IMR-90 (cell line): ENCODE measurements around the gene IL3RA. TPM values are rescaled to one million over a fixed set of nuclear protein-coding genes. Genes with fewer than 3 reads are reported as not detected.
"Not testable (repeated sequence)": the region's sequence is repeated elsewhere in the genome, so short reads cannot be mapped to it uniquely, and the experiment has no call there.

Source experiments
- ATAC-seq: fragments of 200-7000 bp; cut with Tn5 transposase; 2 replicates; pipeline ENCODE4 v1.9.1; 2020; ENCODE audit warnings: low read depth, mild to moderate bottlenecking, moderate library complexity
- BruUV-seq: library from RNA; stranded (reverse); fragments of 400-500 nt; replicated peaks from 2 replicates; lab custom pipeline; 2021; lab: Mats Ljungman, UMichigan
- CTCF ChIA-PET: fragments of 300-600 bp; formaldehyde crosslinking; extraction: SDS; loops from one replicate; lab custom pipeline; 2021; ENCODE audit warnings: antibody characterized with exemption; lab: Yijun Ruan, JAX
- POLR2A ChIA-PET: fragments of 300-600 bp; sonication (Branson Sonifier 250); formaldehyde crosslinking; loops from one replicate; lab custom pipeline; 2022; ENCODE audit warnings: antibody characterized with exemption; ENCODE audit not compliant: unreplicated experiment; lab: Charles Lee
- DNase-seq: peaks from one replicate; pipeline ENCODE4 v3.0.0; 2013
- H2AFZ ChIP-seq: replicated peaks from 2 replicates; pipeline ENCODE3; 2013; ENCODE audit warnings: low read length, mild to moderate bottlenecking; ENCODE audit not compliant: poor library complexity
- H2AK5ac ChIP-seq: 2 replicates; pipeline ENCODE4 v1.6.1; 2013; ENCODE audit warnings: low read depth, low read length, inconsistent platforms
- H2AK9ac ChIP-seq: replicated peaks from 2 replicates; pipeline ENCODE3; 2013; ENCODE audit warnings: mild to moderate bottlenecking, low read depth, low read length, moderate library complexity; ENCODE audit not compliant: poor library complexity
- H2BK120ac ChIP-seq: 2 replicates; pipeline ENCODE4 v1.6.1; 2013; ENCODE audit warnings: low read depth, low read length, inconsistent platforms
- H2BK15ac ChIP-seq: 3 replicates; pipeline ENCODE4 v1.6.1; 2013; ENCODE audit warnings: low read depth, low read length, inconsistent platforms
- H2BK20ac ChIP-seq: 2 replicates; pipeline ENCODE4 v1.6.1; 2013; ENCODE audit warnings: low read depth, mild to moderate bottlenecking, inconsistent platforms, low read length, moderate library complexity
- H2BK5ac ChIP-seq: 2 replicates; pipeline ENCODE4 v1.6.1; 2013; ENCODE audit warnings: mild to moderate bottlenecking, low read depth, low read length, inconsistent platforms; ENCODE audit not compliant: poor library complexity, severe bottlenecking
- H3K14ac ChIP-seq: replicated peaks from 2 replicates; pipeline ENCODE4 v1.6.1; 2013; ENCODE audit warnings: low read depth, low read length, inconsistent platforms
- H3K18ac ChIP-seq: 2 replicates; pipeline ENCODE4 v1.6.1; 2013; ENCODE audit warnings: low read depth, low read length, control low read depth
- H3K23ac ChIP-seq: 2 replicates; pipeline ENCODE4 v1.6.1; 2013; ENCODE audit warnings: low read depth, low read length, inconsistent platforms
- H3K27ac ChIP-seq: 2 replicates; pipeline ENCODE4 v1.5.1; 2013; ENCODE audit warnings: mild to moderate bottlenecking, control low read depth, low read length; ENCODE audit not compliant: insufficient read depth
- H3K27me3 ChIP-seq: 2 replicates; pipeline ENCODE4 v1.6.1; 2013; ENCODE audit warnings: low read length; ENCODE audit not compliant: control insufficient read depth, insufficient read depth
- H3K36me3 ChIP-seq: 2 replicates; pipeline ENCODE4 v1.6.1; 2013; ENCODE audit warnings: low read length, mixed read lengths; ENCODE audit not compliant: control insufficient read depth, insufficient read depth
- H3K4ac ChIP-seq: 2 replicates; pipeline ENCODE4 v1.6.1; 2013; ENCODE audit warnings: low read depth, low read length, inconsistent platforms
- H3K4me1 ChIP-seq: 2 replicates; pipeline ENCODE4 v1.6.1; 2013; ENCODE audit warnings: low read length, mixed read lengths; ENCODE audit not compliant: control insufficient read depth, insufficient read depth
- H3K4me2 ChIP-seq: 2 replicates; pipeline ENCODE4 v1.6.1; 2013; ENCODE audit warnings: low read depth, mild to moderate bottlenecking, control low read depth, low read length, moderate library complexity
- H3K4me3 ChIP-seq: 2 replicates; pipeline ENCODE4 v1.5.1; 2013; ENCODE audit warnings: low read depth, mild to moderate bottlenecking, control low read depth, low read length, moderate library complexity; ENCODE audit not compliant: insufficient read depth
- H3K56ac ChIP-seq: 2 replicates; pipeline ENCODE4 v1.6.1; 2013; ENCODE audit warnings: low read length, inconsistent platforms; ENCODE audit not compliant: insufficient read depth; ENCODE audit errors: extremely low read depth
- H3K79me1 ChIP-seq, 2 experiments: 2 replicates each; pipeline ENCODE4 v1.6.1; 2013; ENCODE audit warnings: low read length in 2 of 2, inconsistent platforms in 1 of 2, low read depth in 1 of 2
- H3K9ac ChIP-seq: 2 replicates; pipeline ENCODE4 v1.6.1; 2013; ENCODE audit warnings: low read depth, low read length, control low read depth
- H3K9me1 ChIP-seq: 2 replicates; pipeline ENCODE4 v1.6.1; 2013; ENCODE audit warnings: low read length, inconsistent platforms; ENCODE audit not compliant: insufficient read depth
- H3K9me3 ChIP-seq: 2 replicates; pipeline ENCODE4 v1.6.1; 2013; ENCODE audit warnings: low read length; ENCODE audit not compliant: control insufficient read depth, insufficient read depth
- H4K20me1 ChIP-seq: 2 replicates; pipeline ENCODE4 v1.6.1; 2013; ENCODE audit warnings: low read length, inconsistent platforms; ENCODE audit not compliant: insufficient read depth
- H4K5ac ChIP-seq: 2 replicates; pipeline ENCODE4 v1.6.1; 2013; ENCODE audit warnings: mild to moderate bottlenecking, low read depth, low read length, control low read depth
- H4K8ac ChIP-seq, 2 experiments: 2 replicates each; pipeline ENCODE4 v1.6.1; 2013; ENCODE audit warnings: low read depth in 2 of 2, low read length in 2 of 2, control low read depth in 1 of 2, inconsistent platforms in 1 of 2
- H4K91ac ChIP-seq: 2 replicates; pipeline ENCODE4 v1.6.1; 2013; ENCODE audit warnings: low read depth, low read length, inconsistent platforms; ENCODE audit not compliant: insufficient read depth
- MXI1 ChIP-seq: IDR thresholded peaks from 2 replicates; pipeline ENCODE4 v1.6.1; 2012; ENCODE audit warnings: low read depth, mild to moderate bottlenecking, low read length, moderate library complexity, borderline replicate concordance
- SMC3 ChIP-seq: fragments of 150-350 bp; IDR thresholded peaks from 2 replicates; pipeline ENCODE4 v1.6.1; 2016; ENCODE audit warnings: low read depth, mild to moderate bottlenecking, antibody characterized with exemption, low read length, moderate library complexity
- WGBS, 2 experiments: methylation state at CpG; one replicate each; pipeline versions ENCODE4 v1.1.5 to v1.1.7; 2013; ENCODE audit warnings: missing lambda C conversion rate in 2 of 2; ENCODE audit not compliant: insufficient read length in 1 of 2; ENCODE audit errors: extremely low coverage in 2 of 2; 5-methylcytosine and 5-hydroxymethylcytosine counted together
- dilution Hi-C: fragments of 300-500 bp; cut with HindIII; formaldehyde crosslinking; loops from one replicate; pipeline ENCODE4 v1.14.3; 2018; ENCODE audit warnings: low sequenced_read_pairs; ENCODE audit not compliant: unreplicated experiment
- in situ Hi-C: fragments of 300-500 bp; cut with MboI; formaldehyde crosslinking; loops from 3 replicates; pipeline ENCODE4 v1.14.3; 2019; ENCODE audit warnings: low sequenced_read_pairs, inconsistent platforms, mixed read lengths
- intact Hi-C: fragments of 100-400 bp; cut with micrococcal nuclease; formaldehyde crosslinking; loops from 2 replicates; pipeline ENCODE4 v1.10.0; 2022
- polyA plus RNA-seq, 3 experiments: library from polyadenylated mRNA; depleted of rRNA; stranded (reverse); fragments of >200 nt; gene quantifications; 2 replicates each; pipeline ENCODE4 v1.2.3, GENCODE V29; 2012; ENCODE audit warnings: low replicate concordance in 1 of 3
- total RNA-seq: library from RNA; depleted of rRNA; stranded (reverse); fragments of >200 nt; gene quantifications from 2 replicates; pipeline ENCODE4 v1.2.3, GENCODE V29; 2012

IL3RA gene
- total and polyA plus RNA-seq, 2 of the 4 experiments (the other 2 are of a cell fraction): not detected

- TF ChIP-seq MXI1: no peak
Observed at GRCh38 chrX:1401611-1402430, 65.2 kb downstream of the IL3RA start (continued).

GRCh38 chrX:1403228-1403627 lies 66.6 kb downstream of the IL3RA start:
- no peak overlapping the region for H3K18ac ChIP-seq
- ChIA-PET CTCF (no interaction called here), POLR2A (no interaction called here)
- no peaks in the 10 kb centered on the region for H3K9me1 ChIP-seq
- H3K4me3 ChIP-seq: no peak overlapping the region
- H3K36me3 ChIP-seq: peaks cover 26% of the 10 kb centered on the region
- H2AFZ ChIP-seq: no peak overlapping the region
- no peak overlapping the region for H4K8ac ChIP-seq
- H3K56ac ChIP-seq: no peak overlapping the region
- no peak overlapping the region for H3K9ac ChIP-seq
- dilution Hi-C loops (no loop called here), in situ Hi-C loops (no loop called here), intact Hi-C loops (no loop called here)
- no peak overlapping the region for H4K91ac ChIP-seq
- no peaks in the 10 kb centered on the region for H3K4me1 ChIP-seq
- no peaks in the 10 kb centered on the region for H3K9me3 ChIP-seq
- no peak overlapping the region for H2BK15ac ChIP-seq
- H3K79me1 ChIP-seq: peaks cover 0 to 4% of the 10 kb centered on the region in 2 experiments; a peak in 2 of 4 replicates
- H2BK5ac ChIP-seq: no peak overlapping the region
- no peak overlapping the region for H2BK20ac ChIP-seq
- WGBS, 2 experiments: 100% methylated on average over 4 of the region's 10 CpGs; no CpG with 5 or more reads in 1 of the 2 experiments
- no peak overlapping the region for H3K23ac ChIP-seq
- no peak overlapping the region for H3K4me2 ChIP-seq
- no TSS peak for BruUV-seq
- no peak overlapping the region for H2AK9ac ChIP-seq
- DNase-seq: no peak
- no peak overlapping the region for H3K14ac ChIP-seq
- no peaks in the 10 kb centered on the region for H4K20me1 ChIP-seq
- no peaks in the 10 kb centered on the region for H3K27me3 ChIP-seq
- H3K27ac ChIP-seq: no peak overlapping the region
- no peak overlapping the region for H4K5ac ChIP-seq
- no peak overlapping the region for H2BK120ac ChIP-seq
- H2AK5ac ChIP-seq: no peak overlapping the region
- no peak for TF ChIP-seq SMC3
- no peak for ATAC-seq
- no peak overlapping the region for H3K4ac ChIP-seq

- dilution Hi-C loops, H3K27ac ChIP-seq, H2AK5ac ChIP-seq, H3K23ac ChIP-seq, H4K8ac ChIP-seq, H3K9ac ChIP-seq, H3K4me3 ChIP-seq, H2AFZ ChIP-seq, H2AK9ac ChIP-seq, H3K14ac ChIP-seq, H3K4me2 ChIP-seq, H3K4ac ChIP-seq, H4K20me1 ChIP-seq, H3K27me3 ChIP-seq, BruUV-seq, H3K18ac ChIP-seq, intact Hi-C loops, H3K4me1 ChIP-seq, ATAC-seq, in situ Hi-C loops, H4K91ac ChIP-seq, POLR2A ChIA-PET, H3K9me3 ChIP-seq, H2BK15ac ChIP-seq, CTCF ChIA-PET, H3K79me1 ChIP-seq, H4K5ac ChIP-seq, H2BK20ac ChIP-seq, H3K9me1 ChIP-seq, H2BK120ac ChIP-seq, DNase-seq, H3K56ac ChIP-seq: not testable (repeated sequence)
- peak overlapping the region; percentile 50 for H2BK5ac ChIP-seq
- WGBS, 2 experiments: 100% methylated on average over 1 to 3 of the region's 3 CpGs
- peaks cover 26% of the 10 kb centered on the region for H3K36me3 ChIP-seq
Observed at GRCh38 chrX:1403867-1404266, 67.3 kb downstream of the IL3RA start.
